IMR-90 (cell line): Measurements from ENCODE around the gene CD38. TPM values are rescaled to one million over a fixed set of nuclear protein-coding genes. Genes with fewer than 3 reads are reported as not detected.

ENCODE experiments used
- ATAC-seq: fragments of 200-7000 bp; cut with Tn5 transposase; 2 replicates; pipeline ENCODE4 v1.9.1; 2020; ENCODE audit warnings: low read depth, mild to moderate bottlenecking, moderate library complexity
- BruUV-seq: library from RNA; stranded (reverse); fragments of 400-500 nt; replicated peaks from 2 replicates; lab custom pipeline; 2021; lab: Mats Ljungman, UMichigan
- CTCF ChIA-PET: fragments of 300-600 bp; formaldehyde crosslinking; extraction: SDS; loops from one replicate; lab custom pipeline; 2021; ENCODE audit warnings: antibody characterized with exemption; lab: Yijun Ruan, JAX
- POLR2A ChIA-PET: fragments of 300-600 bp; sonication (Branson Sonifier 250); formaldehyde crosslinking; loops from one replicate; lab custom pipeline; 2022; ENCODE audit warnings: antibody characterized with exemption; ENCODE audit not compliant: unreplicated experiment; lab: Charles Lee
- DNase-seq: peaks from one replicate; pipeline ENCODE4 v3.0.0; 2013
- H2AFZ ChIP-seq: replicated peaks from 2 replicates; pipeline ENCODE3; 2013; ENCODE audit warnings: low read length, mild to moderate bottlenecking; ENCODE audit not compliant: poor library complexity
- H2AK5ac ChIP-seq: 2 replicates; pipeline ENCODE4 v1.6.1; 2013; ENCODE audit warnings: low read depth, low read length, inconsistent platforms
- H2AK9ac ChIP-seq: replicated peaks from 2 replicates; pipeline ENCODE3; 2013; ENCODE audit warnings: mild to moderate bottlenecking, low read depth, low read length, moderate library complexity; ENCODE audit not compliant: poor library complexity
- H2BK120ac ChIP-seq: 2 replicates; pipeline ENCODE4 v1.6.1; 2013; ENCODE audit warnings: low read depth, low read length, inconsistent platforms
- H2BK15ac ChIP-seq: 3 replicates; pipeline ENCODE4 v1.6.1; 2013; ENCODE audit warnings: low read depth, low read length, inconsistent platforms
- H2BK20ac ChIP-seq: 2 replicates; pipeline ENCODE4 v1.6.1; 2013; ENCODE audit warnings: low read depth, mild to moderate bottlenecking, inconsistent platforms, low read length, moderate library complexity
- H2BK5ac ChIP-seq: 2 replicates; pipeline ENCODE4 v1.6.1; 2013; ENCODE audit warnings: mild to moderate bottlenecking, low read depth, low read length, inconsistent platforms; ENCODE audit not compliant: poor library complexity, severe bottlenecking
- H3K14ac ChIP-seq: replicated peaks from 2 replicates; pipeline ENCODE4 v1.6.1; 2013; ENCODE audit warnings: low read depth, low read length, inconsistent platforms
- H3K18ac ChIP-seq: 2 replicates; pipeline ENCODE4 v1.6.1; 2013; ENCODE audit warnings: low read depth, low read length, control low read depth
- H3K23ac ChIP-seq: 2 replicates; pipeline ENCODE4 v1.6.1; 2013; ENCODE audit warnings: low read depth, low read length, inconsistent platforms
- H3K27ac ChIP-seq: 2 replicates; pipeline ENCODE4 v1.5.1; 2013; ENCODE audit warnings: mild to moderate bottlenecking, control low read depth, low read length; ENCODE audit not compliant: insufficient read depth
- H3K27me3 ChIP-seq: 2 replicates; pipeline ENCODE4 v1.6.1; 2013; ENCODE audit warnings: low read length; ENCODE audit not compliant: control insufficient read depth, insufficient read depth
- H3K36me3 ChIP-seq: 2 replicates; pipeline ENCODE4 v1.6.1; 2013; ENCODE audit warnings: low read length, mixed read lengths; ENCODE audit not compliant: control insufficient read depth, insufficient read depth
- H3K4ac ChIP-seq: 2 replicates; pipeline ENCODE4 v1.6.1; 2013; ENCODE audit warnings: low read depth, low read length, inconsistent platforms
- H3K4me1 ChIP-seq: 2 replicates; pipeline ENCODE4 v1.6.1; 2013; ENCODE audit warnings: low read length, mixed read lengths; ENCODE audit not compliant: control insufficient read depth, insufficient read depth
- H3K4me2 ChIP-seq: 2 replicates; pipeline ENCODE4 v1.6.1; 2013; ENCODE audit warnings: low read depth, mild to moderate bottlenecking, control low read depth, low read length, moderate library complexity
- H3K4me3 ChIP-seq: 2 replicates; pipeline ENCODE4 v1.5.1; 2013; ENCODE audit warnings: low read depth, mild to moderate bottlenecking, control low read depth, low read length, moderate library complexity; ENCODE audit not compliant: insufficient read depth
- H3K56ac ChIP-seq: 2 replicates; pipeline ENCODE4 v1.6.1; 2013; ENCODE audit warnings: low read length, inconsistent platforms; ENCODE audit not compliant: insufficient read depth; ENCODE audit errors: extremely low read depth
- H3K79me1 ChIP-seq, 2 experiments: 2 replicates each; pipeline ENCODE4 v1.6.1; 2013; ENCODE audit warnings: low read length in 2 of 2, inconsistent platforms in 1 of 2, low read depth in 1 of 2
- H3K9ac ChIP-seq: 2 replicates; pipeline ENCODE4 v1.6.1; 2013; ENCODE audit warnings: low read depth, low read length, control low read depth
- H3K9me1 ChIP-seq: 2 replicates; pipeline ENCODE4 v1.6.1; 2013; ENCODE audit warnings: low read length, inconsistent platforms; ENCODE audit not compliant: insufficient read depth
- H3K9me3 ChIP-seq: 2 replicates; pipeline ENCODE4 v1.6.1; 2013; ENCODE audit warnings: low read length; ENCODE audit not compliant: control insufficient read depth, insufficient read depth
- H4K20me1 ChIP-seq: 2 replicates; pipeline ENCODE4 v1.6.1; 2013; ENCODE audit warnings: low read length, inconsistent platforms; ENCODE audit not compliant: insufficient read depth
- H4K5ac ChIP-seq: 2 replicates; pipeline ENCODE4 v1.6.1; 2013; ENCODE audit warnings: mild to moderate bottlenecking, low read depth, low read length, control low read depth
- H4K8ac ChIP-seq, 2 experiments: 2 replicates each; pipeline ENCODE4 v1.6.1; 2013; ENCODE audit warnings: low read depth in 2 of 2, low read length in 2 of 2, control low read depth in 1 of 2, inconsistent platforms in 1 of 2
- H4K91ac ChIP-seq: 2 replicates; pipeline ENCODE4 v1.6.1; 2013; ENCODE audit warnings: low read depth, low read length, inconsistent platforms; ENCODE audit not compliant: insufficient read depth
- CHD1 ChIP-seq: IDR thresholded peaks from 2 replicates; pipeline ENCODE4 v1.6.1; 2012; ENCODE audit warnings: low read depth, low read length, improper control_type of control experiment
- RCOR1 ChIP-seq: IDR thresholded peaks from 2 replicates; pipeline ENCODE4 v1.6.1; 2012; ENCODE audit warnings: mild to moderate bottlenecking, low read length, improper control_type of control experiment; ENCODE audit not compliant: insufficient replicate concordance
- WGBS, 2 experiments: methylation state at CpG; one replicate each; pipeline versions ENCODE4 v1.1.5 to v1.1.7; 2013; ENCODE audit warnings: missing lambda C conversion rate in 2 of 2; ENCODE audit not compliant: insufficient read length in 1 of 2; ENCODE audit errors: extremely low coverage in 2 of 2; 5-methylcytosine and 5-hydroxymethylcytosine counted together
- dilution Hi-C: fragments of 300-500 bp; cut with HindIII; formaldehyde crosslinking; loops from one replicate; pipeline ENCODE4 v1.14.3; 2018; ENCODE audit warnings: low sequenced_read_pairs; ENCODE audit not compliant: unreplicated experiment
- in situ Hi-C: fragments of 300-500 bp; cut with MboI; formaldehyde crosslinking; loops from 3 replicates; pipeline ENCODE4 v1.14.3; 2019; ENCODE audit warnings: low sequenced_read_pairs, inconsistent platforms, mixed read lengths
- intact Hi-C: fragments of 100-400 bp; cut with micrococcal nuclease; formaldehyde crosslinking; loops from 2 replicates; pipeline ENCODE4 v1.10.0; 2022
- polyA plus RNA-seq, 3 experiments: library from polyadenylated mRNA; depleted of rRNA; stranded (reverse); fragments of >200 nt; gene quantifications; 2 replicates each; pipeline ENCODE4 v1.2.3, GENCODE V29; 2012; ENCODE audit warnings: low replicate concordance in 1 of 3
- total RNA-seq: library from RNA; depleted of rRNA; stranded (reverse); fragments of >200 nt; gene quantifications from 2 replicates; pipeline ENCODE4 v1.2.3, GENCODE V29; 2012
- TF ChIP-seq, protein P1 (sequence below): conservative IDR thresholded peaks from 2 replicates; pipeline ENCODE4 v1.5.1; 2012; ENCODE audit warnings: mild to moderate bottlenecking, low read depth, low read length, improper control_type of control experiment

CD38 gene
- total and polyA plus RNA-seq, 2 of the 4 experiments (the other 2 are of a cell fraction): not detected

DNA sequence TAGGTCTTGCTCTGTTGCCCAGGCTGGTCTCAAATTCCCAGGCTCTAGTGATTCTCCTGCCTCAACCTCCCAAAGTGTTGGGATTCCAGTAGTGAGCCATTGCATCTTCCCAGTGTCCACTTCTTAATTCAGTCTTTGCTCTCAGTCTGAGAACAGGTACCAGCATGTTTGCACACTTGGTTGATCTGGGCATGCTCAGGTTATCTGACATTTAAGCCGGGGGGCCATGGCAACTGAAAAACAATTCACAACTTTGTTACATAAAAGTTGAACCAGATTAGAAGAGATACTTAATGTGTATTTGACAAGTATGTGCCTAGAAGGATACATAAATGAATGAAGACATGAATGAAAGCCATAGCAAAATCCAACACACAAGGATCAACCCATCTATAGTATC lies 121.4 kb downstream of the CD38 start (continued):
- TF ChIP-seq, protein P1, sequence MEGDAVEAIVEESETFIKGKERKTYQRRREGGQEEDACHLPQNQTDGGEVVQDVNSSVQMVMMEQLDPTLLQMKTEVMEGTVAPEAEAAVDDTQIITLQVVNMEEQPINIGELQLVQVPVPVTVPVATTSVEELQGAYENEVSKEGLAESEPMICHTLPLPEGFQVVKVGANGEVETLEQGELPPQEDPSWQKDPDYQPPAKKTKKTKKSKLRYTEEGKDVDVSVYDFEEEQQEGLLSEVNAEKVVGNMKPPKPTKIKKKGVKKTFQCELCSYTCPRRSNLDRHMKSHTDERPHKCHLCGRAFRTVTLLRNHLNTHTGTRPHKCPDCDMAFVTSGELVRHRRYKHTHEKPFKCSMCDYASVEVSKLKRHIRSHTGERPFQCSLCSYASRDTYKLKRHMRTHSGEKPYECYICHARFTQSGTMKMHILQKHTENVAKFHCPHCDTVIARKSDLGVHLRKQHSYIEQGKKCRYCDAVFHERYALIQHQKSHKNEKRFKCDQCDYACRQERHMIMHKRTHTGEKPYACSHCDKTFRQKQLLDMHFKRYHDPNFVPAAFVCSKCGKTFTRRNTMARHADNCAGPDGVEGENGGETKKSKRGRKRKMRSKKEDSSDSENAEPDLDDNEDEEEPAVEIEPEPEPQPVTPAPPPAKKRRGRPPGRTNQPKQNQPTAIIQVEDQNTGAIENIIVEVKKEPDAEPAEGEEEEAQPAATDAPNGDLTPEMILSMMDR: no peak

DNA sequence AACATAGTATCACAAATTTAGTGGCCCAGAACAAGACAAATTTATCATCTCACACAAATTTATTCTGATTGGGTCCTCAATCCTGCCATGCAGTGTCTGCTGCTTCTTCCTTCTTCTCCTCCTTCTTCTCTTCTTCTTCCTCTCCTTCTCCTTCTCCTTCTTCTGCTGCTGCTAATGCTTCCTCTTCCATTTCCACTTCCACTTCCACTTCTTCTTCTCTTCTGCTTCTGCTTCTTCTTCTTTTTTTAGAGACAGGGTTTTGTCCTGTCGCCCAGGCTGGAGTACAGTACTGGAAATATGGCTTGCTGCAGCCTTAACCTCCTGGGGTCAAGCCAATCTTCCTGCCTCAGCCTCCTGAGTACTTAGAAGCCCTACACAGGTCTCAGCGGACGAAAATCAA lies 122.9 kb downstream of the CD38 start:
- H2AK9ac ChIP-seq: no peak overlapping the region
- no peaks in the 10 kb centered on the region for H3K79me1 ChIP-seq
- no peak overlapping the region for H2AFZ ChIP-seq
- intact Hi-C loops (no loop called here), dilution Hi-C loops (no loop called here), in situ Hi-C loops (no loop called here)
- no peak for TF ChIP-seq CHD1
- no peak for TF ChIP-seq RCOR1
- H2AK5ac ChIP-seq: no peak overlapping the region
- peaks cover 6% of the 10 kb centered on the region for H3K9me3 ChIP-seq
- H4K91ac ChIP-seq: no peak overlapping the region
- no peak overlapping the region for H3K27ac ChIP-seq
- ChIA-PET CTCF (no interaction called here), POLR2A (no interaction called here)
- no peak overlapping the region for H4K5ac ChIP-seq
- H3K4ac ChIP-seq: no peak overlapping the region
- H2BK5ac ChIP-seq: no peak overlapping the region
- no peak overlapping the region for H3K14ac ChIP-seq
- no peaks in the 10 kb centered on the region for H3K4me1 ChIP-seq
- no peak overlapping the region for H3K23ac ChIP-seq
- H3K9ac ChIP-seq: no peak overlapping the region
- no peak overlapping the region for H2BK15ac ChIP-seq
- H3K18ac ChIP-seq: no peak overlapping the region
- H3K4me2 ChIP-seq: no peak overlapping the region
- H2BK120ac ChIP-seq: no peak overlapping the region
- 60% methylated on average over 1 of the region's 3 CpGs; no CpG with 5 or more reads in 1 of the 2 experiments for WGBS, 2 experiments
- H4K8ac ChIP-seq: no peak overlapping the region
- no peaks in the 10 kb centered on the region for H3K9me1 ChIP-seq
- H2BK20ac ChIP-seq: no peak overlapping the region
- H3K56ac ChIP-seq: no peak overlapping the region
- no peak overlapping the region for H3K4me3 ChIP-seq
- peaks cover 58% of the 10 kb centered on the region for H3K27me3 ChIP-seq
- DNase-seq: no peak
- no peaks in the 10 kb centered on the region for H3K36me3 ChIP-seq
- ATAC-seq: no peak
- BruUV-seq: no TSS peak
- no peaks in the 10 kb centered on the region for H4K20me1 ChIP-seq
